H1 (cell line): Measurements from ENCODE around the gene RAB35. TPM values are rescaled to one million over a fixed set of nuclear protein-coding genes. Genes with fewer than 3 reads are reported as not detected.

ENCODE experiments used
- CBX8 ChIP-seq: fragments of 300-800, 300-1000 bp; sonication (generic); IDR thresholded peaks from 2 replicates; pipeline ENCODE4 v1.7.1; 2016; ENCODE audit warnings: low read depth, low read length, borderline replicate concordance
- EP300 ChIP-seq, 2 experiments: IDR thresholded peaks; 1 replicate in 1 of 2; 2 replicates in 1 of 2; pipeline ENCODE4 v1.6.1; 2011 to 2012; ENCODE audit warnings: low read depth in 2 of 2, low read length in 2 of 2, mild to moderate bottlenecking in 2 of 2, borderline replicate concordance in 1 of 2, inconsistent platforms in 1 of 2, moderate library complexity in 1 of 2
- polyA plus RNA-seq, 7 experiments: library from polyadenylated mRNA; depleted of rRNA in 3 of 7; stranded (reverse) in 5 of 7; unstranded in 2 of 7; fragments of >200 nt in 5 of 7; fragments of 200-250 nt in 2 of 7; gene quantifications; 1 replicate in 5 of 7; 2 replicates in 1 of 7; 4 replicates in 1 of 7; pipeline versions ENCODE4 v1.2.1 to v1.2.3, GENCODE V29; 2011 to 2013; ENCODE audit warnings: missing spikeins in 2 of 7, mixed read lengths in 2 of 7
- total RNA-seq: library from RNA; stranded (reverse); fragmentation: NEBNext Ultra II Directional; extraction: Animal tissue kit (Norgen Biotek cat#: 25700); gene quantifications from 2 replicates; pipeline ENCODE4 v1.2.1, GENCODE V29; 2021
- TF ChIP-seq, protein P1 (sequence below): IDR thresholded peaks from 2 replicates; pipeline ENCODE4 v1.6.1; 2011; ENCODE audit warnings: low read length, improper control_type of control experiment

RAB35 gene
- total and polyA plus RNA-seq, 2 of the 8 experiments (the other 6 are each of a cell fraction or from before 2014, with no cell fraction given) = 33.4 to 39.0 TPM

DNA sequence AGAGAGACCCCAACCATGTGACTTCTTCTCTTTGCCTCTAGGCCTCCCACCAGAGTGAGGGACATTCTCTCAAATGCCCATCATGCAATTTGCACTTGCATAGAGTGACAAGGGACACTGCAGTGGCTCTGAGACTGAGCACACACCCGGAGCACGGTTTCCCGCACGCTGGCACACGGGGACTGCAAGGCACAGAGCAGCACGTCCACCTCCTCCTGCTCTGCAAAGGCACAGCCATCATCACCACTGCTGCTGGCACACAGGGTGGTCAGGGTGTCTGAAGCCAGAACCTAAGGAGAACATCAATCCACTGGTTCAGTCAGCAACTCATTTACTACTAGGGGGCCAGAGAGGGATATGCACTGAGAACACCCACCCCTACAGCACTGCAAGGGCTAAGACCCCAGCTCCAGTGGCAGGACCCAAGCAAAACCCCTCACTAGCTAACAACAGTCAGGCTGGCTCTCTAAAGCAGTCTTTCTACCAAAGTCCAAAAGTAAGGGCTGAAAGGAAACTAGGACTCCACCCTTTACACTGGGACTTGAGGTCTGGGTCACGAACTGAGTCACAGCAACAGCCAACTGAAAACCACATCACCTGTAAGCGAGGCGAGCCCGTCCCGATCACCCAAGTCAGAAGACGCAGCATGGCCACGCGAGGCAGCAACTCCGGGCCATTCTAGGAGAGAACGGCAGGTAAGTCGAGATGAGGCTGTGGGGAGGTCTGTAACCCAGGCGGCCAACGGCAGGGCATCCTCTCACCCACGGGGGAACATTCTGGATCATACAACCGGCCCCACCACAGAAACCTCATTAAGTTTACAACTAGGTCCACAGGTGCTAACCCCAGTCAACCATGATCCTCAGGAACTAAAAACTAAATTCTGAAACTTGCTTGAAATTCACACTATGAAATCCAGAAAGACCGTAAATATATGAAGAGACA lies 40.0 kb upstream of the RAB35 start (continued):
- TF ChIP-seq, protein P1, sequence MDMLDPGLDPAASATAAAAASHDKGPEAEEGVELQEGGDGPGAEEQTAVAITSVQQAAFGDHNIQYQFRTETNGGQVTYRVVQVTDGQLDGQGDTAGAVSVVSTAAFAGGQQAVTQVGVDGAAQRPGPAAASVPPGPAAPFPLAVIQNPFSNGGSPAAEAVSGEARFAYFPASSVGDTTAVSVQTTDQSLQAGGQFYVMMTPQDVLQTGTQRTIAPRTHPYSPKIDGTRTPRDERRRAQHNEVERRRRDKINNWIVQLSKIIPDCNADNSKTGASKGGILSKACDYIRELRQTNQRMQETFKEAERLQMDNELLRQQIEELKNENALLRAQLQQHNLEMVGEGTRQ = no peak
- TF ChIP-seq CBX8 = no peak
- no peak for TF ChIP-seq EP300 (IDR thresholded peaks at IDR 0.05; ENCODE audit: borderline replicate concordance in 1 of 2, low read depth in 2 of 2, low read length in 2 of 2)
